Measurements from ENCODE around the gene CDKN2B-AS1. TPM values are rescaled to one million over a fixed set of nuclear protein-coding genes. Genes with fewer than 3 reads are reported as not detected.

CDKN2B-AS1 gene
- polyA plus RNA-seq, 4 donors: 0.08 to 0.11 TPM; not detected in 2

GRCh38 chr9:22078081-22078480 is 83.5 kb downstream of the CDKN2B-AS1 start:
- no peak for DNase-seq (ENCODE audit: low read depth in 4 of 4, low spot score in 3 of 4)

- no peak for DNase-seq (ENCODE audit: low read depth in 4 of 4, low spot score in 3 of 4)
Observed at GRCh38 chr9:22079873-22080341, 85.3 kb downstream of the CDKN2B-AS1 start.

- no peak for DNase-seq (ENCODE audit: low read depth in 4 of 4, low spot score in 3 of 4)
Observed at GRCh38 chr9:22084336-22085035, 89.9 kb downstream of the CDKN2B-AS1 start.

GRCh38 chr9:22088053-22088716 is 93.6 kb downstream of the CDKN2B-AS1 start:
- DNase-seq (ENCODE audit: low read depth in 4 of 4, low spot score in 3 of 4): no peak

GRCh38 chr9:22088717-22089061 is 94.1 kb downstream of the CDKN2B-AS1 start:
- no peak for DNase-seq (ENCODE audit: low read depth in 4 of 4, low spot score in 3 of 4)

GRCh38 chr9:22097707-22098106 is 103.1 kb downstream of the CDKN2B-AS1 start:
- no peak for DNase-seq (ENCODE audit: low read depth in 4 of 4, low spot score in 3 of 4)

GRCh38 chr9:22098643-22099332 is 104.2 kb downstream of the CDKN2B-AS1 start:
- no peak for DNase-seq (ENCODE audit: low read depth in 4 of 4, low spot score in 3 of 4)

- DNase-seq (ENCODE audit: low read depth in 4 of 4, low spot score in 3 of 4): no peak
Observed at GRCh38 chr9:22100626-22101025, 106.0 kb downstream of the CDKN2B-AS1 start.

- DNase-seq (ENCODE audit: low read depth in 4 of 4, low spot score in 3 of 4): no peak
Observed at GRCh38 chr9:22102146-22103053, 107.8 kb downstream of the CDKN2B-AS1 start.

GRCh38 chr9:22103685-22104575 is 109.3 kb downstream of the CDKN2B-AS1 start:
- DNase-seq (ENCODE audit: low read depth in 4 of 4, low spot score in 3 of 4): no peak

- no peak for DNase-seq (ENCODE audit: low read depth in 4 of 4, low spot score in 3 of 4)
Observed at GRCh38 chr9:22105005-22105722, 110.6 kb downstream of the CDKN2B-AS1 start.

GRCh38 chr9:22107202-22108045 is 112.8 kb downstream of the CDKN2B-AS1 start:
- DNase-seq (ENCODE audit: low read depth in 4 of 4, low spot score in 3 of 4): no peak

GRCh38 chr9:22108581-22109370 is 114.2 kb downstream of the CDKN2B-AS1 start:
- DNase-seq (ENCODE audit: low read depth in 4 of 4, low spot score in 3 of 4): no peak

- no peak for DNase-seq (ENCODE audit: low read depth in 4 of 4, low spot score in 3 of 4)
Observed at GRCh38 chr9:22111176-22111953, 116.8 kb downstream of the CDKN2B-AS1 start.

GRCh38 chr9:22111954-22112247 is 117.3 kb downstream of the CDKN2B-AS1 start:
- DNase-seq (ENCODE audit: low read depth in 4 of 4, low spot score in 3 of 4): no peak
